Measurements from ENCODE around the gene IGFBP4. TPM values are rescaled to one million over a fixed set of nuclear protein-coding genes. Genes with fewer than 3 reads are reported as not detected.
A peak's percentile ranks its signal among the peaks of the same experiment; 100 is the strongest.

The IGFBP4 gene
- total and polyA plus RNA-seq, 2 of the 13 experiments (the other 11 are each of a cell fraction or from before 2014, with no cell fraction given), result 4.1 to 49.0 TPM

DNA sequence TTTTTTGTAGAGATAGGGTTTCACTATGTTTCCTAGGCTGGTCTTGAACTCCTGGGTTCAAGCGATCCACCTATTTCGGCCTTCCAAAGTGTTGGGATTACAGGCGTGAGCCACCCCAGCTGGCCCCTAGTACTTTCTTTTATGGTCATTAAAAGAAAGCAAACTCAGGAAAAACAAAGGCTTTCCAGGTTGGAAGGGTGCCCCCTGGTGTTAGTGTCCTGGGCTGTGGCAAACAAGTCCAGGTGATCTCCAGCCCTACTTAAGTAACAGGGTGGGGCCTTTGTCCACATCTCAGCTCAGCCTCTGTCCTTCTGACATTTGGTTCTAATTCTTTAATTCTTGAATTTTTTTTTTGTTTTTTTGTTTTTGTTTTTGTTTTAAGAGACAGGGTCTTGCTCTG lies 6.9 kb downstream of the IGFBP4 start (continued):
- no peak for TF ChIP-seq TAF15 (IDR thresholded peaks at IDR 0.05; ENCODE audit: low read depth, low read length, poor library complexity, severe bottlenecking)
- TF ChIP-seq, protein P1, sequence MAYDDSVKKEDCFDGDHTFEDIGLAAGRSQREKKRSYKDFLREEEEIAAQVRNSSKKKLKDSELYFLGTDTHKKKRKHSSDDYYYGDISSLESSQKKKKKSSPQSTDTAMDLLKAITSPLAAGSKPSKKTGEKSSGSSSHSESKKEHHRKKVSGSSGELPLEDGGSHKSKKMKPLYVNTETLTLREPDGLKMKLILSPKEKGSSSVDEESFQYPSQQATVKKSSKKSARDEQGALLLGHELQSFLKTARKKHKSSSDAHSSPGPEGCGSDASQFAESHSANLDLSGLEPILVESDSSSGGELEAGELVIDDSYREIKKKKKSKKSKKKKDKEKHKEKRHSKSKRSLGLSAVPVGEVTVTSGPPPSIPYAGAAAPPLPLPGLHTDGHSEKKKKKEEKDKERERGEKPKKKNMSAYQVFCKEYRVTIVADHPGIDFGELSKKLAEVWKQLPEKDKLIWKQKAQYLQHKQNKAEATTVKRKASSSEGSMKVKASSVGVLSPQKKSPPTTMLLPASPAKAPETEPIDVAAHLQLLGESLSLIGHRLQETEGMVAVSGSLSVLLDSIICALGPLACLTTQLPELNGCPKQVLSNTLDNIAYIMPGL (CRISPR knock-in tag; IDR thresholded peaks at IDR 0.05; ENCODE audit: borderline replicate concordance in 1 of 2, low read depth in 1 of 2), result 0 out of 4 replicates have a peak, but pooled peaks of 1 of the 2 experiments have one; percentile 43
- TF ChIP-seq, protein P2, sequence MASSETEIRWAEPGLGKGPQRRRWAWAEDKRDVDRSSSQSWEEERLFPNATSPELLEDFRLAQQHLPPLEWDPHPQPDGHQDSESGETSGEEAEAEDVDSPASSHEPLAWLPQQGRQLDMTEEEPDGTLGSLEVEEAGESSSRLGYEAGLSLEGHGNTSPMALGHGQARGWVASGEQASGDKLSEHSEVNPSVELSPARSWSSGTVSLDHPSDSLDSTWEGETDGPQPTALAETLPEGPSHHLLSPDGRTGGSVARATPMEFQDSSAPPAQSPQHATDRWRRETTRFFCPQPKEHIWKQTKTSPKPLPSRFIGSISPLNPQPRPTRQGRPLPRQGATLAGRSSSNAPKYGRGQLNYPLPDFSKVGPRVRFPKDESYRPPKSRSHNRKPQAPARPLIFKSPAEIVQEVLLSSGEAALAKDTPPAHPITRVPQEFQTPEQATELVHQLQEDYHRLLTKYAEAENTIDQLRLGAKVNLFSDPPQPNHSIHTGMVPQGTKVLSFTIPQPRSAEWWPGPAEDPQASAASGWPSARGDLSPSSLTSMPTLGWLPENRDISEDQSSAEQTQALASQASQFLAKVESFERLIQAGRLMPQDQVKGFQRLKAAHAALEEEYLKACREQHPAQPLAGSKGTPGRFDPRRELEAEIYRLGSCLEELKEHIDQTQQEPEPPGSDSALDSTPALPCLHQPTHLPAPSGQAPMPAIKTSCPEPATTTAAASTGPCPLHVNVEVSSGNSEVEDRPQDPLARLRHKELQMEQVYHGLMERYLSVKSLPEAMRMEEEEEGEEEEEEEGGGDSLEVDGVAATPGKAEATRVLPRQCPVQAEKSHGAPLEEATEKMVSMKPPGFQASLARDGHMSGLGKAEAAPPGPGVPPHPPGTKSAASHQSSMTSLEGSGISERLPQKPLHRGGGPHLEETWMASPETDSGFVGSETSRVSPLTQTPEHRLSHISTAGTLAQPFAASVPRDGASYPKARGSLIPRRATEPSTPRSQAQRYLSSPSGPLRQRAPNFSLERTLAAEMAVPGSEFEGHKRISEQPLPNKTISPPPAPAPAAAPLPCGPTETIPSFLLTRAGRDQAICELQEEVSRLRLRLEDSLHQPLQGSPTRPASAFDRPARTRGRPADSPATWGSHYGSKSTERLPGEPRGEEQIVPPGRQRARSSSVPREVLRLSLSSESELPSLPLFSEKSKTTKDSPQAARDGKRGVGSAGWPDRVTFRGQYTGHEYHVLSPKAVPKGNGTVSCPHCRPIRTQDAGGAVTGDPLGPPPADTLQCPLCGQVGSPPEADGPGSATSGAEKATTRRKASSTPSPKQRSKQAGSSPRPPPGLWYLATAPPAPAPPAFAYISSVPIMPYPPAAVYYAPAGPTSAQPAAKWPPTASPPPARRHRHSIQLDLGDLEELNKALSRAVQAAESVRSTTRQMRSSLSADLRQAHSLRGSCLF (CRISPR knock-in tag; IDR thresholded peaks at IDR 0.05; ENCODE audit: borderline replicate concordance), result no peak
- no peak for TF ChIP-seq KLF12 (CRISPR knock-in tag; IDR thresholded peaks at IDR 0.05; ENCODE audit: borderline replicate concordance)
- TF ChIP-seq, protein P3, sequence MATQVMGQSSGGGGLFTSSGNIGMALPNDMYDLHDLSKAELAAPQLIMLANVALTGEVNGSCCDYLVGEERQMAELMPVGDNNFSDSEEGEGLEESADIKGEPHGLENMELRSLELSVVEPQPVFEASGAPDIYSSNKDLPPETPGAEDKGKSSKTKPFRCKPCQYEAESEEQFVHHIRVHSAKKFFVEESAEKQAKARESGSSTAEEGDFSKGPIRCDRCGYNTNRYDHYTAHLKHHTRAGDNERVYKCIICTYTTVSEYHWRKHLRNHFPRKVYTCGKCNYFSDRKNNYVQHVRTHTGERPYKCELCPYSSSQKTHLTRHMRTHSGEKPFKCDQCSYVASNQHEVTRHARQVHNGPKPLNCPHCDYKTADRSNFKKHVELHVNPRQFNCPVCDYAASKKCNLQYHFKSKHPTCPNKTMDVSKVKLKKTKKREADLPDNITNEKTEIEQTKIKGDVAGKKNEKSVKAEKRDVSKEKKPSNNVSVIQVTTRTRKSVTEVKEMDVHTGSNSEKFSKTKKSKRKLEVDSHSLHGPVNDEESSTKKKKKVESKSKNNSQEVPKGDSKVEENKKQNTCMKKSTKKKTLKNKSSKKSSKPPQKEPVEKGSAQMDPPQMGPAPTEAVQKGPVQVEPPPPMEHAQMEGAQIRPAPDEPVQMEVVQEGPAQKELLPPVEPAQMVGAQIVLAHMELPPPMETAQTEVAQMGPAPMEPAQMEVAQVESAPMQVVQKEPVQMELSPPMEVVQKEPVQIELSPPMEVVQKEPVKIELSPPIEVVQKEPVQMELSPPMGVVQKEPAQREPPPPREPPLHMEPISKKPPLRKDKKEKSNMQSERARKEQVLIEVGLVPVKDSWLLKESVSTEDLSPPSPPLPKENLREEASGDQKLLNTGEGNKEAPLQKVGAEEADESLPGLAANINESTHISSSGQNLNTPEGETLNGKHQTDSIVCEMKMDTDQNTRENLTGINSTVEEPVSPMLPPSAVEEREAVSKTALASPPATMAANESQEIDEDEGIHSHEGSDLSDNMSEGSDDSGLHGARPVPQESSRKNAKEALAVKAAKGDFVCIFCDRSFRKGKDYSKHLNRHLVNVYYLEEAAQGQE (IDR thresholded peaks at IDR 0.05; ENCODE audit: borderline replicate concordance in 1 of 2, low read depth in 1 of 2, low read length in 2 of 2), result no peak
- TF ChIP-seq ZNF816 (CRISPR knock-in tag; IDR thresholded peaks at IDR 0.05; ENCODE audit: borderline replicate concordance), result no peak
- peak; percentile 30; the same call in 1 of the 2 replicates for TF ChIP-seq RAD21 (CRISPR knock-in tag; IDR thresholded peaks at IDR 0.05)
- TF ChIP-seq, protein P4, sequence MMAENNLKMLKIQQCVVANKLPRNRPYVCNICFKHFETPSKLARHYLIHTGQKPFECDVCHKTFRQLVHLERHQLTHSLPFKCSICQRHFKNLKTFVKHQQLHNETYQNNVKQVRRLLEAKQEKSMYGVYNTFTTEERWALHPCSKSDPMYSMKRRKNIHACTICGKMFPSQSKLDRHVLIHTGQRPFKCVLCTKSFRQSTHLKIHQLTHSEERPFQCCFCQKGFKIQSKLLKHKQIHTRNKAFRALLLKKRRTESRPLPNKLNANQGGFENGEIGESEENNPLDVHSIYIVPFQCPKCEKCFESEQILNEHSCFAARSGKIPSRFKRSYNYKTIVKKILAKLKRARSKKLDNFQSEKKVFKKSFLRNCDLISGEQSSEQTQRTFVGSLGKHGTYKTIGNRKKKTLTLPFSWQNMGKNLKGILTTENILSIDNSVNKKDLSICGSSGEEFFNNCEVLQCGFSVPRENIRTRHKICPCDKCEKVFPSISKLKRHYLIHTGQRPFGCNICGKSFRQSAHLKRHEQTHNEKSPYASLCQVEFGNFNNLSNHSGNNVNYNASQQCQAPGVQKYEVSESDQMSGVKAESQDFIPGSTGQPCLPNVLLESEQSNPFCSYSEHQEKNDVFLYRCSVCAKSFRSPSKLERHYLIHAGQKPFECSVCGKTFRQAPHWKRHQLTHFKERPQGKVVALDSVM (CRISPR knock-in tag; IDR thresholded peaks at IDR 0.05), result peak; percentile 4

Measured in HepG2 (cell line).